Measurements from ENCODE around the gene PLXNA1.

The PLXNA1 gene

GRCh38 chr3:126987596-126987995 lies 4.7 kb downstream of the PLXNA1 start (continued):
- no peak for TF ChIP-seq PRDM10 (tag by site-specific recombination; IDR thresholded peaks at IDR 0.05)

- CTCF ChIA-PET: interaction anchor here (0.6 kb wide), 1 partner anchor 1376 kb away, joined by 3 read pairs; no protein-coding TSS in a partner anchor
Observed at GRCh38 chr3:126988451-126989021, 5.6 kb downstream of the PLXNA1 start.

GRCh38 chr3:126989316-126990023 lies 6.6 kb downstream of the PLXNA1 start:
- H3K9me3 ChIP-seq (ENCODE audit: control insufficient read depth, insufficient read depth, low read depth, low read length): no peaks in the 10 kb centered on the region
- no peak for TF ChIP-seq ZNF514 (tag by site-specific recombination; IDR thresholded peaks at IDR 0.05)
- no peak for TF ChIP-seq KLF9 (tag by site-specific recombination; IDR thresholded peaks at IDR 0.05; ENCODE audit: low read depth)
- no peak for TF ChIP-seq ZNF707 (tag by site-specific recombination; IDR thresholded peaks at IDR 0.05)
- no peak for TF ChIP-seq ZIC2 (tag by site-specific recombination; IDR thresholded peaks at IDR 0.05)
- TF ChIP-seq TRIM28 (IDR thresholded peaks at IDR 0.05; ENCODE audit: borderline replicate concordance, low read length): no peak
- no peak for TF ChIP-seq SCRT2 (tag by site-specific recombination; IDR thresholded peaks at IDR 0.05)
- no peak for TF ChIP-seq ZNF132 (tag by site-specific recombination; IDR thresholded peaks at IDR 0.05; ENCODE audit: borderline replicate concordance)
- TF ChIP-seq GLIS1 (tag by site-specific recombination; IDR thresholded peaks at IDR 0.05): no peak
- TF ChIP-seq ZNF37A (tag by site-specific recombination; IDR thresholded peaks at IDR 0.05): no peak
- TF ChIP-seq CTCF (tag by site-specific recombination; IDR thresholded peaks at IDR 0.05): no peak
- no peak for TF ChIP-seq ZNF433 (tag by site-specific recombination; IDR thresholded peaks at IDR 0.05; ENCODE audit: low read depth)
- TF ChIP-seq ZNF843 (tag by site-specific recombination; IDR thresholded peaks at IDR 0.05): no peak
- no peak for TF ChIP-seq SALL2 (tag by site-specific recombination; IDR thresholded peaks at IDR 0.05; ENCODE audit: borderline replicate concordance)
- no peak for TF ChIP-seq KLF8 (tag by site-specific recombination; IDR thresholded peaks at IDR 0.05)
- no peak for TF ChIP-seq ZNF175 (tag by site-specific recombination; IDR thresholded peaks at IDR 0.05)
- TF ChIP-seq ZNF398 (tag by site-specific recombination; IDR thresholded peaks at IDR 0.05): no peak
- TF ChIP-seq ZNF148 (tag by site-specific recombination; IDR thresholded peaks at IDR 0.05; ENCODE audit: borderline replicate concordance): no peak
- no peak for TF ChIP-seq OSR2 (tag by site-specific recombination; IDR thresholded peaks at IDR 0.05)
- TF ChIP-seq ZNF140 (tag by site-specific recombination; IDR thresholded peaks at IDR 0.05): no peak
- TF ChIP-seq ZNF19 (tag by site-specific recombination; IDR thresholded peaks at IDR 0.05; ENCODE audit: low read depth): no peak
- H3K27ac ChIP-seq (ENCODE audit: extremely low read depth, low read depth, low read length): no peak overlapping the region
- H3K36me3 ChIP-seq (ENCODE audit: control insufficient read depth in 2 of 2, insufficient read depth in 1 of 2, low read length in 2 of 2): peaks cover 0 to 57% of the 10 kb centered on the region in 2 experiments; a peak in 1 of 3 replicates
- H3K4me1 ChIP-seq (ENCODE audit: control insufficient read depth, insufficient read depth, low read length): peaks cover 7% of the 10 kb centered on the region; the same call in 1 of the 2 replicates
- POLR2A ChIA-PET: no interaction called here
- no peak overlapping the region for H3K4me3 ChIP-seq (ENCODE audit: low read depth, low read length)
- CTCF ChIA-PET: interaction anchor here (0.6 kb wide), 2 partner anchors 188 to 1377 kb away, joined by 3 read pairs; no protein-coding TSS in a partner anchor

More at GRCh38 chr3:126988451-126989021, 5.6 kb downstream of the PLXNA1 start:
- H3K27ac ChIP-seq (ENCODE audit: extremely low read depth, low read depth, low read length): no peak overlapping the region
- no peak overlapping the region for H3K4me3 ChIP-seq (ENCODE audit: low read depth, low read length)
- TF ChIP-seq ZIC2 (tag by site-specific recombination; IDR thresholded peaks at IDR 0.05) (0 out of 2 replicates have a peak, but pooled peaks have one; percentile 9), EGR2 (tag by site-specific recombination; IDR thresholded peaks at IDR 0.05; ENCODE audit: low read depth) (peak; percentile 43; the same call in 1 of the 2 replicates), GLIS2 (tag by site-specific recombination; IDR thresholded peaks at IDR 0.05) (no peak)
- POLR2A ChIA-PET: no interaction called here
- H3K36me3 ChIP-seq (ENCODE audit: control insufficient read depth in 2 of 2, insufficient read depth in 1 of 2, low read length in 2 of 2): peaks cover 0 to 48% of the 10 kb centered on the region in 2 experiments; a peak in 1 of 3 replicates
- H3K4me1 ChIP-seq (ENCODE audit: control insufficient read depth, insufficient read depth, low read length): peaks cover 7% of the 10 kb centered on the region; the same call in 1 of the 2 replicates
- H3K9me3 ChIP-seq (ENCODE audit: control insufficient read depth, insufficient read depth, low read depth, low read length): no peaks in the 10 kb centered on the region

Measured in HEK293 (cell line).